Uterus (tissue), 2 donors: ENCODE measurements around the gene TAF1.

Experiments
- CTCF ChIP-seq, 4 experiments: fragments of 200-600 bp in 2 of 4; fragments of 450-650 bp in 2 of 4; sonication (generic) in 2 of 4; IDR thresholded peaks; one replicate each; pipeline ENCODE4 v1.5.1; 2016 to 2019; ENCODE audit warnings: antibody characterized with exemption in 4 of 4, mild to moderate bottlenecking in 2 of 4, moderate library complexity in 1 of 4
- POLR2A ChIP-seq, 2 donors: fragments of 450-650 bp; IDR thresholded peaks; one replicate each; pipeline ENCODE4 v1.6.1; 2016; ENCODE audit warnings: antibody characterized with exemption in 2 of 2, mild to moderate bottlenecking in 1 of 2, moderate library complexity in 1 of 2

DNA sequence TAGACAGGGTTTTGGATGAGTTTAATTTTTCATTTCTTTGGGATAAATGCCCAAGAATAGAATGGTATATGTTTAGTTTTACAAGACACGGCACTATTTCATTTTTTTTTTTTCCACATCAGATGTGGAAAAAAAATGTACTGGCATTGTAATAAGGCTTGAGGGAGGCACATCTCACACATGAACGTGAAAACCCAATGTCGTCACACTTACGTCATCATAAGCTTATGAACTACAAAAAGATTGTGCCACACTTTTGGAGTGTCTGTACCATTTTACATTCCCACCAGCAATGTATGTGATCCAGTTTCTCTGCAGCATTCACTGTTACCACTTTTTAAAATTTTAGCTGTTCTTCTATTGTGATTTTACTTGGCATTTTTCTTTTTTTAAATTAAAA is 74.2 kb downstream of the TAF1 start:
- no peak for TF ChIP-seq CTCF (IDR thresholded peaks at IDR 0.05)
- no peak for TF ChIP-seq POLR2A (IDR thresholded peaks at IDR 0.05)
